Stimulated activated naive CD4-positive, alpha-beta T cell (primary cell): Measurements from ENCODE around the gene MFSD12.
"Not testable (repeated sequence)": the region's sequence is repeated elsewhere in the genome, so short reads cannot be mapped to it uniquely, and the experiment has no call there.

Experiments
- DNase-seq, 6 experiments: peaks; one replicate each; lab custom pipeline; 2025; lab: John Stamatoyannopoulos, UW

Gene MFSD12

DNA sequence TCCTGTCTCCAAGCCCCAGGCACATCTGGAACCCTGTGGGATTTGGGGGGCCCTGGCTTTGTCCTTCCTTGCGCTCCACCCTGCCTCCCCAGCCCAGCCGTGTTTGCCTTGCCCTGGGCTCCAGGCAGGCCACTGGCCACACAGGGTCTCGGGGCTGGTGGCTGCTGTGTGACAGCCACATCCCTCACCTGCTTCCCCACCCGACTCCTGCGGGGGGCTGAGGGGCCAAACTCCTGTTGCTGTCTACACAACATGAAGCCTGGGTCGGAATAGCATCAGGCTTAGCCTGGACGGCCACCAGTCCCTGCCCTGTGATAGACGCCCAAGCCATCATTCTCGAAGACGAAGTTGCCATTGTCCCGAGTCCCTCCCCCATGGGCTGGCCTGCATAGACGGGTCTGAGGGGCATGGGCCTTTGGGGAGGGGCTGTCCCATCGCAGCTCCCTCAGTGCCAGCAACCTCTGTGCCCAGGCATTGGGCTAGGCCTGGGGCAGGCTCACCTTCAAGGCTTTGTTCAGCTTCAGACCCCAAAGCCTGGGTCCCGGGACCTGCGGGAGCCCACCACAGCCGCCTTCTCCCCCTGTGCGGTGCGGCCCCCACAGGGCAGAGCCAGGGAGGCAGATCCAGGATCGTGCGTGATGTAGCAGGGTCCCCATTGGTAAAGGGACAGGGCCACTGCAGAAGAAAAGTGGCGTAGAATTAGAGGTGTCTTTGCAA is 33.9 kb downstream of the MFSD12 start:
- no peak for DNase-seq

DNA sequence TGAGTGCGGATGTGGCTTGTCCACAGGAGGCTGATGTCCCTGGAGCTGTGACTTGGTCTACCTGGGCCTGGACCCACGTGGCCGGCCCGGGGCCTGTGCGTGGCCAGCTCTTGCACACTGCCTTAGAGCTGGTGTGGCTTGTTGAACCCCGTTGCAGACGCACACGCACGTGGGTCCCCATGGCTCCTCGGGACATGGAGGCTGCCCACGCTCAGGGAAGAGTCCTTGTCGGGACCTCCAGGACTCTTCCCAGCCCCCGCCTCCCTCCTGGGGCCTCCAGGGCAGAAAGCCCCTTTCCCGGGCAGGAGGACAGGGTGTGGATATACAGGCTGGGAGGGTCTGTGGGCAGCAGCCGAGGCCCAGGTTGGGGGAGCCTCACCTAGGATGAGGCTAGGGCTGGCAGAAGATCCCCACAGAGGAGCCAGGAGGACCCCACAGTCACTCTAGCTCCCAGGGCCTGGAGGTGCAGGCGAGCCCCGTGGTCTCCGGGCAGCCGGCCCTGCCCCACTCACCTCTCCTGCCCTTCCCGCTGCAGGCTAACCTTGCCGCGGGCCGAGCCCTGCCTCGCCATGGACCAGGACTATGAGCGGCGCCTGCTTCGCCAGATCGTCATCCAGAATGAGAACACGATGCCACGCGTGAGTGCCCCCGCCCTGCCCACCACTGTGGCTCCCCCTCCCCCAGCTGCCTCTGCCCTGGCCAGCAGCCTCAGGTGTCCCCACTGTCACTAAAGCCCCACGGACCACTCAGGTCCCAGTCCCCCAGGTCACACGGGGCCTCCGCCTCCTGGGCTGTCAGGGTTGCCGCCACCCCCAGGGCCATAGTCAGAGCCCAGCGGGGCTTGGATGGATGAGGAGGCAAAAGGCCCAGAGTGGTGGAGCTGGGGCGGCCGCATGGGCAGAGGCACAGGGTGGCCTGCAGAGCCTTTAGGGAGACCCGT is 34.7 kb downstream of the MFSD12 start:
- no peak for DNase-seq

DNA sequence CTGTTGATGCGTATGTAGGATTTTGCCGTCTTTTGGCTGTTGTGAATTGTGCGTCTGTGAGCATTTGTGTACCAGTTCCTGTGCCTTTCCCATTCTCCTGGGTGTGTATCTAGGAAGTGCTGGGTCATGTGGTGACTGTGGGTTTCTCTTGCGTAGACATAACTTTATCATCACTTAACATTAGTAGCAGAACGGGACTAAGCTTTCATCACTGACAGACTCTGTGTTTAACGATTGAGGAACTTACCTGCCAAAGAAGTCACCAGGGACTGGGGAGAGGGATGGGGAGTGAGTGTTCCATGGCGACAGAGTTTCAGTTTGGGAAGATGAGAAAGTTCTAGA is 36.3 kb downstream of the MFSD12 start:
- DNase-seq, result no peak

DNA sequence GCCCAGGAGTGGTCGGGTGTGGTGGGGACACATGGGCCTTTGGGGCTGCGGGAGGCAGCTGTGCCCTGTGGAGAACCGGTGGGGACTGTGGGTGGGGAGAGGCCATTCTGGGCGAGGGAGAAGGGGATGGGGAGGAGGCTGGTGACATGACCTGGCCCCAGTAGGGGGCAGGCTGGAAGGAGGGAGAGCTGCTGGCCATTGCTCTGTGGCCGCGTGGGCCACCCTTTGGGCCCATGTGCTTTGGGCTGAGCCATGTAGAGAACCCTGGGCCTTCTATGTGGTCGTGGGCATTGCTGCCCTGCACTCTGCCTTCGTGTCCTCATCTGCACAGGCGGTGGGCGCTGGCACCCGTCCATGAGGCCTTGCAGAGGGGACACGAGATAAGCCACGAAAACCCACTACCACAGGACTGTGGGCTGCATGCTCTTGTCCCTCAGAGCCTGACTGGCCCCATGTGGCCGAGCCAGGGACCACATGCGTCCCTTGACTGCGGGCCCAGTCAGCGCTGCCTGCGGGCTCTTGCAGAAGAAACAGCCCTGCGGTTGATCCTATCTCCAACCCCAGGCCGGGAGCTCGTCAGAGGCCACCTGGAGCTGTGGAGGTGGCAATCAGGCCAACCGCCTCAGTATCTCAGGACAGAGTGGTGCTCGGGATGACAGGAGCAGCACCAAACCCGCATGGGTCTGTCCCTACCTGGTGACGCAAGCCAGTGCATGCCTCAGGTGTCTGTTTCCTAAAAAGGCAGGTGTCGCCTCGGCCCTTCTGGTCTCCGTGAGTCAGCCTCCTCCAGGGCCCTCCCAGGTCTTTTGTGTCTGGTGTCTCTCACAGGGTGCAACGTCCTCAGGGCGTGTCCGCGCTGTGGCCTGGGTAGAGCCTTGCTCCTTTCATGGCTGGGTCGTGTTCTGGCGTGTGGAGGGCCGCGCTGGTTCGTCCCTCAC is 37.0 kb downstream of the MFSD12 start:
- DNase-seq, result no peak

DNA sequence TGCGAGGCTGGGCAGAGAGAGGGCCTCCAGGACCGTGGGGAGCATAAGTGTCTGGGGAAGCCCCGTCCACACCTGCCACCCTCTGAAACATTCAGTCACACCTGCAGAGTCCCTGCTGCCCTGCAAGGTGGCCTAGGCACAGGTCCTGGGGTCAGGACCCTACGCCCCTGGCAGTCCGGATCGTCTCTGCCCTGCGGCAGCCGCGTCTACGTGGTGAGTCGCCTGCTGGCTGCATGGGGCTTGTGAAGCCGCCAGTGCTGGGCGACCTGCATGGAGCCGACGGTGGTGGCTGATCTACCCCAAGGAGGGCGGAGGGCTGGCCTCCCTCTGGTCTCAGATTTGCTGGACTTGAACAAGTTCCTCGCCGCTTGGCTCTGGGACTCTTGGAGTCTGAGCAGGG is 38.3 kb downstream of the MFSD12 start:
- no peak for DNase-seq

DNA sequence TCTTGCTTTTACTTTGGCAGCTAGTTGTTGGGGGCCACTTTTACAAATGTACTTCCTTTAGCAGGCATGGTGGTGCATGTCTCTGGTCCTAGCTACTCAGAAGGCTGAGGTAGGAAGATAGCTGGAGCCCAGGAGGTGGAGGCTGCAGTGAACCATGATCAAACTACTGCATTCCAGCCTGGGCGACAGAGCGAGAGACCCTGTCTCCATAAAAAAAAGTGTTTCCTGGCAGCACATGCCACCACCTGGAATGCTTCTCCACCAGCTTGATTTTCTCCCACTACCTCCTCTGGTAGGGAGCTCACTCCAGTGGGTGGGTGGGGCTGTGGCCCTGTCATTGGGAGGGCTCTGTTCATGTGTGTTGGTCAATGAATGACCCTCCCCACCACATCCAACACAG is 38.7 kb downstream of the MFSD12 start:
- DNase-seq, result no peak

DNA sequence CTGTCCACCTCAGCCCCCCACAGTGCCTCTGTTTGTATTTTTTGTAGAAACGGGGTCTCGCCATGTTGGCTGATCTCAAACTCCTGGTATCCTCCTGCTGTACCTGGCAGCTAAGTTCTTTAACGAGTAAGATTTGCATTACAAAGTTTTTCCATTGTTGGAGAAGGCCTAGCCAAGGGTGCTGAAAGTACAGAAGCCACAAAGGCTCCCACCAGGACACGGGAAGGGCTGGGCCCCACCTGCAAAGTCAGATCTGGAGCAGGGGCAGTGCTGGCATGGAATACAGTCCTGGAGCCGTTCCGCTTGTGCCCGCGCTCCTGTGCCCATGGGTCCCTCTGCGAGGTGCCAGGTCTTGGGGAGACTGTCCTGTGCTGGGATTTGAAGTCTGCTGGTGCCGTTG is 39.1 kb downstream of the MFSD12 start:
- DNase-seq, result no peak

DNA sequence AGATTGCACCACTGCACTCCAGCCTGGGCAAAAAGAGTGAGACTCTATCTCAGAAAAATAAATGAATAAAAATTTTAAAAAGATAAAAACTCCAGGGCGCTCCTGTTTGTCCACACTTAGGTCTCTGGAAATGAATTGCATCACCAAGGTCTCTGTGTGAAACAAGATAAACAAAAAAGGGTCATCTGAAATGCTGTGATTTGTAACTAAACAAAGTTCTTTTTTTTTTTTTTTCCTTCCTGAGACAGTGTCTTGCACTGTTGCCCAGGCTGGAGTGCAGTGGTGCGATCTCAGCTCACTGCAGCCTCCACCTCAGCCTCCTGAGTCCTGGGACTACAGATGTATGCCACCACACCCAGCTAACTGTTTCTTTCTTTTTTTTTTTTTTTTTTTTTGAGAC is 39.7 kb downstream of the MFSD12 start:
- no peak for DNase-seq

DNA sequence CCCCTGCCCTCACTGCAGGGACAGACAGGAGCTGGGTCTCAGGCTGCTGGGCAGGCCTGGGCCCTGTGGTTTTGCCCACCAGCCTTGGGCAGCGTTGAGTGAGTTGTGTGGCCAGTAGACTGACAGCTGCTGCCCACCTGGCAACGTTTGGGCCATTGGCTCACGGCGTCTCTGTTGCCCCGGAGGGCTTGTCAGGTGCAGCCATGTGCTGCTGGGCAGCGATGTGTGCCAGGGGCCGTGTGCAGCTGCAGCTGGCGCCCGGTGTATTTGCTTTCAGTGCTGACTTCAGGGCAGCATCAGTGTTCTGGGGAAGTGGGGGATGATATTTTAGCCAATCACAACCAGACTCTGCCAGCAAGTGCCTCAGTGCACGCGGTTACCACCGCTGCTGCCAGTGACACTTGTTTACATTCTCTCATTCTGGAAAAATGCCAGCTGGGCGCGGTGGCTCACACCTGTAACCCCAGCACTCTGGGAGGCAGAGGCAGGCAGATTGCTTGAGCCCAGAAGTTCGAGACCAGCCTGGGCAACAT is 40.6 kb downstream of the MFSD12 start:
- DNase-seq, result peak in 5 of 6 experiments; percentile 14 to 70 (median 42)

DNA sequence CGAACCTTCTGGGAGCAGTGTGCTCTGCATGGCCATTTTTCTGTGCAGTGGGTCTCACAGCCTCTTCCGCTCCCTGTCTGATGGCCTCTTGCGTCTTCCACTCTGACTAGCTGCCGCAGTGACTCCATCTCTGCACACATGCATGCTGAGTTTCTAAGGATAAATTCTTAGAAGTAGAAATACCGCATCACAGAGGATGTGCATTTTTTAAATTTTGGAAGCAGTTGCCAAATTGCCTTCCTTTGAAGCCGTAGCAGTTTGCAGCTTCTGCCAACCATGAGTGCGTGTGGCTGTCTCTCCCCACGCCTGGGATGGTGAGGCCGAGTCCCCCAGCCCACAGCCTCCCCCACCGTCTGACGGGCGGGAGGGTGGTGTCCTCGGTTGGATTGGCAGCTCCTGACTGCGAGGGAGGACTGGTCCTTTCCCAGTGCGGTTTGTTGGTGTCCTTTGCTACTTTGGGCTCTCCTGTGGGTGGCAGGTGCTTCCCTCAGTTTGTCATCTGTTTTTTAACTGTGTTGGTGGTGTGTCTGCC is 41.4 kb downstream of the MFSD12 start:
- DNase-seq, result no peak

DNA sequence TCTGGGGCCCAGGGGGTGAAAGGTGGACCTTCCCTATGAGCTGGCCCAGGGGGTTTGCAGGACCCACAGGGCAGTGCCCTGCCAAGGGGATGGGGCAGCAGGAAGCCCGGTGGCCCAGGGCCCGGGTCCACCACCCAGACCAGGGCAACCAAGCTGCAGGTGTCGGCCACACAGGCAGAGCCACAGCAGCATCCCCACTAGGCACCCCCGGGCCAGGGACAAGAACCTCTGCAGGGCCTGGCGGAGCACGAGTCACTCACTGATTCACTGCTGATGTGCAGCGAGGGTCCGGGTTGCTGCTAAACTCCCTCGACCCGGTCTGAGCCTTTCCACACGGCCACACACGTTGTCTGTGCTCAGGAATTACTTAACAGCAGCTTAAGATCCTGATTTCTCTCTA is 42.5 kb downstream of the MFSD12 start:
- DNase-seq, result no peak

DNA sequence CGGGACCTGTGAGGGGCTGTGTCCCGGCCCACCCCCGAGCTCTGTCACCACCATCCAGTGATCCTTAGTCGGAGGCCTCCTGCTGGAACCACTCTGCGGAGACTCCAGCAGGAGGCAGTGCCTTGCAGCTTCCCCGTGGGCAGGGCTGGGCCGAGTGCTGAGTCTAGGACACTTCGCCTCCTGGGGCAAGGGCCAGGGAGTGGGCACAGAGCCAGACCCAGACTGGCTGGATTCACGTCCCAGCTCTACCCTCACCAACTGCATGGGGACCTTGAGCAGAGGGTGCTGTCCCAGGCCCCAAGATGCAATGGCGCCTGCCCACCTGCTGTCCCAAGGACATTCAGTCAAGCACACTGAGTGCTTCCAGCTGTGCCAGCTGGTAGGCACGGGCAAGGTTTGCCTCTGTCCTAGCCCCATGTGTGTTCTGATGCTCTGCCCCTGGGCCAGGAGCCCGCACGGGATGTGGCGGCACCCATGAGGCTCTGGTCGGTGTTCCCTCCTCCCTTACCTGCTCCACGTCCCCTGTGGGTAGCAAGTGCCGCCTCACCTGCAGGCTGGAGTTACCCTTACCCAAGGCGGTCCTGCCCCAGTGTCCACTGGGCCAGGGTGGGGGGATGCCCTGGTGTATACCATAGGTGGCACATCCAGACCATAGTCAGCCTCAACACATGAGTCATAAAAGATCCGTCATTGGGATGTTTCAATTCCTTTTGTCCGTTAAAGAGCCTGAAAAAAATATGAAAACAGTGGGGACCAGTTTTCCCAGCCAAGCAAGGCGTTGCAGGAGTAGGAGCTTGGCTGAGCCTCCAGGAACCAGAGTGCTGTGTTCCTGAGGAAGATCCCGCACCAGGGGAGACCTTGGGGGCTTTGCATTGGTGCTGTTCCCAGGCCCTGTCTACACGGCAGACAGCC is 43.9 kb downstream of the MFSD12 start:
- DNase-seq, result no peak

DNA sequence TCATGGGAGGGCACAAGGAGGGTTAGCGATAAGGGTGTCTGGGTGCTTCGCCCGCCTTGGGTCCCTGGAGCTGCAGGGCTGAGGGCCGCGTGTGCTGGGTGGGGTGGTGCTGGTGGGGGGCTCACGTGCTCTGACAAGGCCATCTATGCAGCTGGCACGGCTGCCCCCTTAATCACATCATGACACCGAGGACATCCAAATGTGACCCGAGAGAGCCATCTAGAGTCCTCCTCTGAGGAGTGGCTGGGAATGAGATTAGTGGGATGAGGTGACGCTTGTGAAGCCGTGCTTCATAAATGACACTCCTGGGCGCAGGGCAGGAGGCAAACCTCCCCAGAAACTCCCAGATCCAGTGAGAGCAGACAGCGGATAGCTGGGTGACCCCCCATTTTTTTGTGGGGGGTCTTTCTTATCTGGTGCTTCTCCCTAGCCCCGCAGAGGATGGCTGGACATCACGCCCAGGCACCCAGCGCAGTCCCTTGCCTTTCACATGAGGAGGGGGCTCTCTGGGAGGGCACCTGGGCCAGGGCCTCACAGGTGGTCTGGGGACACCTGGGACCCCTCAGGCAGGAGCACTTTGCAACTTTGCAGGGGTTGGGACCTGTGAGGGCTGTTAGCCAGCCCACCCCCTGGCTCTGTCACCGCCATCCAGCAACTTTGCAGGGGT is 44.7 kb downstream of the MFSD12 start:
- no peak for DNase-seq

DNA sequence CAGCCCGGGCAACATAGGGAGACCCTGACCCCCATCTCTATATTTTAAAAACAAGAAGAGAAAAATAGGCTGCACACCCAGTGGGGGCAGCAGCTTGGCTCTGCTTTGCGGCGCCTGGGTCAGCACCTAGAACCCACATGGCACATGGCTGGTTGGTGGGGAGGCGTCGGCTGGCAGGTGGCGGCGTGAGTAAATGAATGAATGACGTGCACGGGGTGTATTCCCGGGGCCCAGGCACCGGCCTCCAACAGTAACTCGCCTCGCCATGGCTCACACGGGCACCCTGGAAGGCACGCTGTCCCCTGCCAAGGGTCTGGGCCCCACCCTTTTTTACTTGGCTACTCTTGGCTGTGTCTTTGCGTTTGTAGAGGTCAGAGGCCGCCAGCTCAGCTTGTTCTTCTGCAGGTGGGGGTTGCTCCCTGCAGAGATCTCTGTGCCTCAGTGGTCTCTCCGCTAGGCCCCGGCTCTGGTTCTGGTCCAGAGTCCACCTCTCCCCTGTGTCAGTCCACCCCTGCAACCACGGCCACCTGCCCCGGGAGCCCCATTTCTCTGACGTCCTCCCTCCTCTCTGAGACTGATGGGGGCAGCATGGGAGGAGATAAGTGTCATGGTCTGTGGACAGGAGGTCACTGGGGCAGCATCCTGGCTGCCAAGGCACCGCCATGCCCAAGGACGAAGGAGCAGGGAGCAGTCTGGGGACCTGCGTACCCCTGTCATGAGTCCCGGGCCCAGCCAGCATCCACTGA is 45.7 kb downstream of the MFSD12 start:
- DNase-seq, result no peak

DNA sequence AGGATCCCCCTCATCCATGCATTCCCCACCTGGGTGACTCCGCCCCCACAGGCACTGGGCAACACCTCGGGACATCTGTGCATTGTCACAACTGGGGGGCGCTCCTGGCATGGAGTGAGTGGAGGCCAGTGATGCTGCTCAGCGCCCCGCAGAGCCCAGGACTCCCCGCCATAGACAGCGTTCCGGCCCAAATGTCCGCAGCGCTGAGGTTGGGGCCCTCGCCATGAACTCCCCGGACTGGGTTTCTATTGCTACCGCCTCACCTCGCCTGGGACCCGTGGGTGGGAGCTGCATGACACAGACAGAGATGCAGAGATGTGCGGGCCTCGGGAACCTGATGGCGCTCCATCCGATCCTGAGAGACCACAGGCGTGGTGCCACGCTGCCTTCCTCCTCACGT is 46.7 kb downstream of the MFSD12 start:
- DNase-seq, result no peak

DNA sequence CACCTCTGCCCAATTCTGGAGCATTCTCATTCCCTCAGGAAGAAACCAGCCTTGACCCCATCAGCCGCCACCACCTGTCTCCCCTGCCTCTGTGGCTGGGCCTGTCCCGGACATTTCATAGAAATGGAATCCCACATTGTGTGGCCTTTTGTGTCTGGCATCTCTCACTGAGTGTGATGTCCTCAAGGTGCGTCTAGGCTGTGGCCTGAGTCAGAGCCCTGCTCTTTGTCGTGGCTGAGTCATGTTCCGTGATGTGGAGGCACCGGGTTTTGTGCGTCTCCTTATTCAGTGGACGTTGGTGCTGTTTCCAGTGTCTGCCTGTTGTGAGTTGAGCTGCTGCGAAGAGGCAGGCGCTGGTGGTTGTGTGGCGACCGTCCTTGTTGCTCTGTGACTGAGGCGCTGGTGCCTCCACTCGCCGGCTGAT is 47.8 kb downstream of the MFSD12 start:
- no peak for DNase-seq

DNA sequence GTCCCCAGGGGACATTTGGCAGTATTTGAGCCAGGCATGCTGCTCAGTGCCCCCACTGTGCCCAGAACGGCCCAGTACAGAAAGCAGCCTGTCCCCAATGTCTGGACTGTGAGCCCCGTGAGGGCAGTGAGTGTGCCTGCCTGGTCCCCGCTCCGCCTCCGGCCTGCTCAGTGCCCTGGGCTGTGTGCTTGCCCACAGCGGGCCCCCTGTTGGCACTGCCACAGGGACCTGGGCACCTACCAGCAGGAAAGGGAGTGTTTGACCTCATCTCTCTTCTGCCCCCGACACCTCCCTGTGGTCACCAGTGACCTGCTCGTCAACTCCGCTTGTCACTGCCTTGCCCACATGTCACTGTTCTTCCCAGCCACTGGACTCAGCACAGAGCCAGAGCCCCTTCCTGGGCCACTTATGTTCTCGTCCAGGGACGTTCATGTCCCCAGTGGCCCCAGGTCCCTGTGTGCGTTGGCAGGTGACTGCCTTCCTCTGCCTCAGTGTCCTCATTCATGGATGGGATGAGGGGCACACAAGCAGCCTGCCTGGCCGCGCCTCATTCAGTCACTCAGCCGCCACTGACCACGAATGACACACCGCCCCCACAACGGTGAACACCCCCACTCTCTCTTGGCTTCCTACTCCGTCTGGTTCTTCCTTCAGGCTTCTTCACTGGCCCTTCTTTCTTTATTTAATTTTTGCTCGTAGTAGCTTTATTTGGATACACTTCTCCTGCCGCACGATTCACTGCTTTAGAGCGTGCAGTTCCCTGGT is 48.4 kb downstream of the MFSD12 start:
- no peak for DNase-seq

DNA sequence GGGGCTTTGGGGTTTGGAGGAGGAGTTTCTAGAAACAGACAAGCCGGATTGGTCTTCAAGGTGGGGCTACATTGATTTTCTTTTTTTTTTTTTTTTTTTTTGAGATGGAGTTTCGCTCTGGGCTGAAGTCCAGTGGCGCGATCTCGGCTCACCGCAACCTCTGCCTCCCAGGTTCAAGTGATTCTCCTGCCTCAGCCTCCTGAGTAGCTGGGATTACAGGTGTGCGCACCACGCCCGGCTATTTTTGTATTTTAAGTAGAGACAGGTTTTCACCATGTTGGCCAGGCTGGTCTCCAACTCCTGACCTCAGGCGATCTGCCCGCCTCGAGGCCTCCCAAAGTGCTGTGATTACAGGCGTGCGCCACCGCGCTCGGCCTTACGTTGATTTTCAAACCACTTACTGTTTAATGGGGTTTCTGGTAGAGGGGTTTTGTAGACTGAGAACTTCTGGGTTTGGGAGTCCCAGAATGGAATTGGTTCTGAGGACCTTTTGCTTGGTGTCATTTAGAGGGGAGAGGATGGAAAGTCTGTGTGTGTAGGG is 49.2 kb downstream of the MFSD12 start:
- DNase-seq, result not testable (repeated sequence)
